HG03039 (cell line): ENCODE measurements around the gene SRSF6.
A peak's percentile ranks its signal among the peaks of the same experiment; 100 is the strongest.
"Not testable (repeated sequence)": the region's sequence is repeated elsewhere in the genome, so short reads cannot be mapped to it uniquely, and the experiment has no call there.

Experiments
- ATAC-seq: cut with Tn5 transposase; IDR thresholded peaks from one replicate; pipeline ENCODE4 v1.9.1; 2021; ENCODE audit warnings: mild to moderate bottlenecking, moderate library complexity; ENCODE audit not compliant: unreplicated experiment

SRSF6 gene

GRCh38 chr20:43473381-43473704 is 15.6 kb downstream of the SRSF6 start:
- no peak for ATAC-seq

- no peak for ATAC-seq
Measured at GRCh38 chr20:43477193-43477592, 19.5 kb downstream of the SRSF6 start.

GRCh38 chr20:43477619-43478018 is 19.9 kb downstream of the SRSF6 start:
- no peak for ATAC-seq

GRCh38 chr20:43490038-43490437 is 32.3 kb downstream of the SRSF6 start:
- no peak for ATAC-seq

GRCh38 chr20:43492101-43492500 is 34.4 kb downstream of the SRSF6 start:
- peak; percentile 71 for ATAC-seq

GRCh38 chr20:43495388-43495787 is 37.7 kb downstream of the SRSF6 start:
- ATAC-seq: no peak

- not testable (repeated sequence) for ATAC-seq
Measured at GRCh38 chr20:43502021-43502420, 44.3 kb downstream of the SRSF6 start.

GRCh38 chr20:43506238-43506637 is 48.5 kb downstream of the SRSF6 start:
- no peak for ATAC-seq

GRCh38 chr20:43507150-43508080 is 49.7 kb downstream of the SRSF6 start, which contains the start of gene L3MBTL1:
TSS of gene L3MBTL1 (plus strand) at chr20:43507697. CDS start at chr20:43513504, 5,807 bp downstream.
- ATAC-seq: no peak

GRCh38 chr20:43508106-43508505 is 50.4 kb downstream of the SRSF6 start:
- no peak for ATAC-seq

- ATAC-seq: no peak
Measured at GRCh38 chr20:43508604-43509040, 50.9 kb downstream of the SRSF6 start.

GRCh38 chr20:43511879-43512278 is 54.2 kb downstream of the SRSF6 start:
- ATAC-seq: no peak

- ATAC-seq: no peak
Measured at GRCh38 chr20:43513372-43513930, 55.8 kb downstream of the SRSF6 start.
